BE2C (cell line): Measurements from ENCODE around the gene EDEM3.

Experiments used
- DNase-seq: peaks from one replicate; pipeline ENCODE4 v3.0.0-alpha.2; 2020
- H3K27me3 ChIP-seq: fragments of 250-450 bp; sonication (Bioruptor Pico); 2 replicates; pipeline ENCODE4 v1.5.1; 2020; ENCODE audit warnings: mild to moderate bottlenecking
- H3K36me3 ChIP-seq: fragments of 250-450 bp; sonication (Bioruptor Pico); 2 replicates; pipeline ENCODE4 v1.5.1; 2020; ENCODE audit warnings: mild to moderate bottlenecking
- H3K4me1 ChIP-seq: fragments of 250-450 bp; sonication (Bioruptor Pico); 2 replicates; pipeline ENCODE4 v1.5.1; 2020
- H3K4me3 ChIP-seq: 2 replicates; pipeline ENCODE4 v1.5.1; 2011; ENCODE audit warnings: low read depth, low read length
- H3K9me3 ChIP-seq: fragments of 250-450 bp; sonication (Bioruptor Pico); 2 replicates; pipeline ENCODE4 v1.5.1; 2020
- TF ChIP-seq, protein P1 (sequence below): IDR thresholded peaks from 2 replicates; pipeline ENCODE4 v1.5.1; 2012; ENCODE audit warnings: mild to moderate bottlenecking, low read depth, low read length

EDEM3 gene

DNA sequence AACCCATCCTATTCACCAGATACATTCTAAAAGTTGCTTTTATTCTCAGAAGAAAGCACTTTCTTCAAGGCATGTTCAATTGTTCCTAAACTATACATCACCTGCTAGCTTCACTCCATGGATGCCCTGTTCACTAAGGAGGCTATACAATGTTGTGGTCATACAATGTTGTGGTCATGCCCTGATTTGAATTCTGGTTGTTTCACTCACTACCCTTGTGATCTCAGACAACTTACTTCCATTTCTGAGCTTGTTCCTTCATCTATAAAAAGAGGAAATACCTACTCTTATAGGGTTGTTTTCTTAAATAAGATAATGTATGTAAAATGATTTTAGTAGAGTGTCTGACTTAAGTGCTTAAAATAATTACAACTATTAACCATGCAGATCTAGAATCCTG lies 19.7 kb downstream of the EDEM3 start:
- TF ChIP-seq, protein P1, sequence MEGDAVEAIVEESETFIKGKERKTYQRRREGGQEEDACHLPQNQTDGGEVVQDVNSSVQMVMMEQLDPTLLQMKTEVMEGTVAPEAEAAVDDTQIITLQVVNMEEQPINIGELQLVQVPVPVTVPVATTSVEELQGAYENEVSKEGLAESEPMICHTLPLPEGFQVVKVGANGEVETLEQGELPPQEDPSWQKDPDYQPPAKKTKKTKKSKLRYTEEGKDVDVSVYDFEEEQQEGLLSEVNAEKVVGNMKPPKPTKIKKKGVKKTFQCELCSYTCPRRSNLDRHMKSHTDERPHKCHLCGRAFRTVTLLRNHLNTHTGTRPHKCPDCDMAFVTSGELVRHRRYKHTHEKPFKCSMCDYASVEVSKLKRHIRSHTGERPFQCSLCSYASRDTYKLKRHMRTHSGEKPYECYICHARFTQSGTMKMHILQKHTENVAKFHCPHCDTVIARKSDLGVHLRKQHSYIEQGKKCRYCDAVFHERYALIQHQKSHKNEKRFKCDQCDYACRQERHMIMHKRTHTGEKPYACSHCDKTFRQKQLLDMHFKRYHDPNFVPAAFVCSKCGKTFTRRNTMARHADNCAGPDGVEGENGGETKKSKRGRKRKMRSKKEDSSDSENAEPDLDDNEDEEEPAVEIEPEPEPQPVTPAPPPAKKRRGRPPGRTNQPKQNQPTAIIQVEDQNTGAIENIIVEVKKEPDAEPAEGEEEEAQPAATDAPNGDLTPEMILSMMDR = no peak
- DNase-seq = no peak
- peaks cover 26% of the 10 kb centered on the region for H3K36me3 ChIP-seq
- H3K27me3 ChIP-seq = no peaks in the 10 kb centered on the region
- no peak overlapping the region for H3K4me3 ChIP-seq
- no peaks in the 10 kb centered on the region for H3K9me3 ChIP-seq
- H3K4me1 ChIP-seq = no peaks in the 10 kb centered on the region; the same call in 1 of the 2 replicates

DNA sequence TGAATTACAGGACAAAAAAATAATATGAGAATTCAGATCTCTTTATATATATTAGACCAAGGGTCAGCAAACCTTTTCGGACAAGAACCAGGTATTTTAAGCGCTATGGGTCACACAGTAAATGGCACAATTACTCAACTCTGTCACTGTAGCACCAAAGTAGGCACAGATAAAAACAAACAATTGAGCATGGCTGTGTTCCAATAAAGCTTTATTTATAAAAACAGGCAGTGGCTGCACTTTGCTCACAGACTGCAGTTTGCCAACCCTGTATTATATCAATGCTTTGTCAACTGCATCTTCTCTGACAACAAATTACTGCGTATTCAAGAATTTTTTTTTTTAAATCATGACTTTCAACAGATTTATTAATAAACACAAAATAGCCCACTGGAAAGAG lies 29.8 kb downstream of the EDEM3 start:
- Histone ChIP-seq H3K4me3 (no peak overlapping the region), H3K27me3 (no peaks in the 10 kb centered on the region), H3K4me1 (0 out of 2 replicates have a peak, but pooled peaks cover 3% of the 10 kb centered on the region), H3K9me3 (no peaks in the 10 kb centered on the region), H3K36me3 (peaks cover 35% of the 10 kb centered on the region)
- DNase-seq = no peak
- TF ChIP-seq, protein P1 = no peak

DNA sequence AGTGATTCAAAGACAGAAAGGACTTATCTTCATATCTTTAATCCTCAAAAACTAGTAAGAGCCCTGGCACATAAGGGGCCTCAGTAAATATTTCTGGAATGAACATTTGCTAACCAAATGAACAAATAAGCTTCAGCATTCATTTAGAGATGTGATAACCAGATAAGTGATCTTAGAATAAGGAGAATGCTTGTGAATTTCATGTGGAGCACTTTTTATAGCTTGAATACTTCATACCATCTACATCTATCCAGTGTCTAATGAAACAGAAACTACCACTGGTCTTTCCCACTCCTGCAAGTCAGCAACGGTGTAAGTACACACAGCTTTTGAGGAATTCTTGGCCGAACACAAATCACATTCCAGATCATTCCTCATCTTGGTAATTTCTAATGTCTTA lies 38.5 kb downstream of the EDEM3 start:
- peaks cover 65% of the 10 kb centered on the region for H3K36me3 ChIP-seq
- TF ChIP-seq, protein P1 = no peak
- no peaks in the 10 kb centered on the region for H3K4me1 ChIP-seq
- no peaks in the 10 kb centered on the region for H3K9me3 ChIP-seq
- DNase-seq = no peak
- no peak overlapping the region for H3K4me3 ChIP-seq
- no peaks in the 10 kb centered on the region for H3K27me3 ChIP-seq

DNA sequence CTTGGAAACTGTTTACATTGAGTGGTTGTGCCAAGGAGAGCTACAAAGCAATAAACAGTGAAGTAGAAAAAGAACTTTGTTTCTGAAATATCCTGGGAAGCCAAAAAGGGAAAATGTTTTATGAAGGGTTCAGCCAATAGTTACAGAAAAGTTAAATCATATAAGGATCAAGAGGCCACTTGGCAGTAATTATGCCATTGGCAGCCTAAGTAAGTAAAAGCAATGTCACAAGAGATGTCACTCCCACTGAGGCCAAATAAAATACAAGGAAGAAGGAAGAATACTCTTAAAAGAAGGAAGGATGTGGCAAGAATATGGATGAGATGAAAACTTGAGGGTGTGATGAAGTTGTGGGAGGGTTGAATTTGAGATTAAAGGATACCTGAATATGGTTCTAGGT lies 45.2 kb downstream of the EDEM3 start:
- no peak for DNase-seq
- Histone ChIP-seq H3K9me3 (no peaks in the 10 kb centered on the region), H3K27me3 (no peaks in the 10 kb centered on the region), H3K4me3 (no peak overlapping the region), H3K4me1 (no peaks in the 10 kb centered on the region), H3K36me3 (peaks cover 54% of the 10 kb centered on the region)
- TF ChIP-seq, protein P1 = no peak

DNA sequence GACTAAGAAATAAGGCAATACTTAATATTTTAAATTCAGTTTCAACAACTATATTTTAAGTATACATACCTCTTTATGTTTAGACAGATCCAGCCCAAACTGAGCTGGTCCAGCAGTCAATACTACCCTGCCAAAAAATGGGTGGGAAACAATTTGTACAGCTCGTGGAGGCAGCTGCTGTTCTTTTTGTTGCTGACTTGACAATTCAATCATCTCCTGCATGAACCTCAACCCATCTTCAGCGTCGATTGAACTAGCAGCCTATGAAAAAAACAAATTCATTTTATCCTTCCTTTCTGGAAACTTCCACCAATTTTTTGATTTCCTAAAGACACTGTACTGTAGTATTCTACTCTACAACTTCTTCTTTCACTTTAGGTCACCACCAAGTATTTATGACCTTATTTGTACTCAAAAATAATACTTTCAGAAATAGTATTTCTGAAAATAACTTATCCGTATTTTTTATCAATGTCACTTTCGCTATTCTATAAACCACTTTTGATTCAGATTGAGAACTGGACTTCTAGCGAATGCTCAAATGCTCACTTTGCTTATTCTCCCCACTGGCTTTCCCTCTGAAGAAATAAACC lies 46.5 kb downstream of the EDEM3 start:
- H3K27me3 ChIP-seq = no peaks in the 10 kb centered on the region
- TF ChIP-seq, protein P1 = no peak
- no peaks in the 10 kb centered on the region for H3K9me3 ChIP-seq
- no peaks in the 10 kb centered on the region for H3K4me1 ChIP-seq
- H3K4me3 ChIP-seq = no peak overlapping the region
- no peak for DNase-seq
- peaks cover 58% of the 10 kb centered on the region for H3K36me3 ChIP-seq

DNA sequence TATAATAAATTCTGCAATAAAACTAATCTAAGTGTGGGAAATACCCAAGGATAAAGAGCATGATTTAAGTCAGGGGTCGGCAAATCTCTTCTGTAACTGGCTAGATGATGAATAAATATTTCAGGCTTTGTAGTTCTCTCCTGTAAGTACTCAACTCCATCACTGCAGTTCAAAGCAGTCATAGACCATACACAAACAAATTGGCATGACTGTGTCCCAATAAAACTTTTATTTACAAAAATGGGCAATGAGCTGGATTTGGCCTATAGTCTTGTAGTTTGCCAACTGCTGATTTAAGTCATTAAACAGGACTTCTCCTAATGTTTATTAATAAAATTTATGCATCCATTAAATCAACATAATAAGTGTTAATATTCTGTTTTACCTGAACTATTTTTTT lies 49.4 kb downstream of the EDEM3 start:
- Histone ChIP-seq H3K9me3 (no peaks in the 10 kb centered on the region), H3K4me1 (no peaks in the 10 kb centered on the region; the same call in 1 of the 2 replicates), H3K36me3 (peaks cover 58% of the 10 kb centered on the region), H3K27me3 (no peaks in the 10 kb centered on the region), H3K4me3 (no peak overlapping the region)
- TF ChIP-seq, protein P1 = no peak
- no peak for DNase-seq
